ENCODE measurements around the gene ZNF850. TPM values are rescaled to one million over a fixed set of nuclear protein-coding genes. Genes with fewer than 3 reads are reported as not detected.
A peak's percentile ranks its signal among the peaks of the same experiment; 100 is the strongest.
"Not testable (repeated sequence)": the region's sequence is repeated elsewhere in the genome, so short reads cannot be mapped to it uniquely, and the experiment has no call there.

ZNF850 gene
- total RNA-seq, 4 donors from 2014 or later: 1.5 to 10.7 (median 4.8) TPM

DNA sequence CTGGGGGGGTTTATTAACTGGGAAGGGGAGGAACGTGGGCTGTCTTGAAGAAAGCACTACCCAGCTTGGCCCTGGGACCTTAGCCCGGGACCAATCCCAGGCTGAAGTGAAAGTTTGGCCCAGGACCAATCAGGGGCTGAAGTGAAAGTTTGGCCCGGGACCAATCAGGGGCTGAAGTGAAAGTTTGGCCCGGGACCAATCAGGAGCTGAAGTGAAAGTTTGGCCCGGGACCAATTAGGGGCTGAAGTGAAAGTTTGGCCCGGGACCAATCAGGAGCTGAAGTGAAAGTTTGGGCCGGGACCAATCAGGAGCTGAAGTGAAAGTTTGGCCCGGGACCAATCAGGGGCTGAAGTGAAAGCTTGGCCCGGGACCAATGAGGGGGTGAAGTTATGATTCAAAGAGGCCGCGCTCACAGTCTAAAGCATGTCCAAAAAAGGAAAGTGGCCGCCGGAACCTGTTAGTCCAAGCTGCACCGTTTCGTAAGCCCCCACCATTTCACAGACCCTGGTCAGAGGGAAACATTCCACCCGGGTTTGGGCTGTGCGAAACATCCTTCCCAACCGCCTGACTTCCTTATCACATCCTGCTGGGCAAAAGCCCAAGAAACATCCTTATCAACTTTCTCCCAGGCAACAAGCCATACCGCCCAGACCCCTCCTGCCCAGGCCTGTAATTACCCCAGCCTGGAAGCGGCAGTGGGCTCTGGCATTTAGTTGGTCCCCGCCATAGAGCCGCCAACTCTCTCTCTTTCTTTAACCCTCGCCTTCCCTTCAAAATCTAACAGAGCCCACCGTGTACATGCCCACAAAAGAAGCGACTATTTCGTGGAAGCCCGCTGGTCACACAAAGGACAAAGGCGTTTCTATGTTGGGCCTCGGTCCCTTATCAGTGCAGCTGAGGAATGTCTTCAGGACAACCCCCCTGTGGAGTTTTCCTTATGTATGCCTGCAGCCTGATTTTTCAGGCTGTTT, 1.1 kb downstream of the ZNF850 start:
- peaks cover 3% of the 10 kb centered on the region for H3K27me3 ChIP-seq
- 2% methylated on average over 29 of the region's 29 CpGs for WGBS
- TF ChIP-seq POLR2A (IDR thresholded peaks at IDR 0.05): no peak
- no peak for TF ChIP-seq POLR2AphosphoS5 (IDR thresholded peaks at IDR 0.05)
- TF ChIP-seq EP300 (IDR thresholded peaks at IDR 0.05): no peak
- TF ChIP-seq, protein P1, sequence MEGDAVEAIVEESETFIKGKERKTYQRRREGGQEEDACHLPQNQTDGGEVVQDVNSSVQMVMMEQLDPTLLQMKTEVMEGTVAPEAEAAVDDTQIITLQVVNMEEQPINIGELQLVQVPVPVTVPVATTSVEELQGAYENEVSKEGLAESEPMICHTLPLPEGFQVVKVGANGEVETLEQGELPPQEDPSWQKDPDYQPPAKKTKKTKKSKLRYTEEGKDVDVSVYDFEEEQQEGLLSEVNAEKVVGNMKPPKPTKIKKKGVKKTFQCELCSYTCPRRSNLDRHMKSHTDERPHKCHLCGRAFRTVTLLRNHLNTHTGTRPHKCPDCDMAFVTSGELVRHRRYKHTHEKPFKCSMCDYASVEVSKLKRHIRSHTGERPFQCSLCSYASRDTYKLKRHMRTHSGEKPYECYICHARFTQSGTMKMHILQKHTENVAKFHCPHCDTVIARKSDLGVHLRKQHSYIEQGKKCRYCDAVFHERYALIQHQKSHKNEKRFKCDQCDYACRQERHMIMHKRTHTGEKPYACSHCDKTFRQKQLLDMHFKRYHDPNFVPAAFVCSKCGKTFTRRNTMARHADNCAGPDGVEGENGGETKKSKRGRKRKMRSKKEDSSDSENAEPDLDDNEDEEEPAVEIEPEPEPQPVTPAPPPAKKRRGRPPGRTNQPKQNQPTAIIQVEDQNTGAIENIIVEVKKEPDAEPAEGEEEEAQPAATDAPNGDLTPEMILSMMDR (IDR thresholded peaks at IDR 0.05): no peak
- peak overlapping the region; percentile 75 for H3K27ac ChIP-seq
- no peaks in the 10 kb centered on the region for H3K36me3 ChIP-seq
- H3K4me1 ChIP-seq: peaks cover 19% of the 10 kb centered on the region
- H3K4me3 ChIP-seq: peak overlapping the region; percentile 87
- DNase-seq (ENCODE audit: low spot score in 2 of 2): peak in 1 of 2 donors; percentile 70
- H3K9me3 ChIP-seq: peaks cover 3% of the 10 kb centered on the region

DNA sequence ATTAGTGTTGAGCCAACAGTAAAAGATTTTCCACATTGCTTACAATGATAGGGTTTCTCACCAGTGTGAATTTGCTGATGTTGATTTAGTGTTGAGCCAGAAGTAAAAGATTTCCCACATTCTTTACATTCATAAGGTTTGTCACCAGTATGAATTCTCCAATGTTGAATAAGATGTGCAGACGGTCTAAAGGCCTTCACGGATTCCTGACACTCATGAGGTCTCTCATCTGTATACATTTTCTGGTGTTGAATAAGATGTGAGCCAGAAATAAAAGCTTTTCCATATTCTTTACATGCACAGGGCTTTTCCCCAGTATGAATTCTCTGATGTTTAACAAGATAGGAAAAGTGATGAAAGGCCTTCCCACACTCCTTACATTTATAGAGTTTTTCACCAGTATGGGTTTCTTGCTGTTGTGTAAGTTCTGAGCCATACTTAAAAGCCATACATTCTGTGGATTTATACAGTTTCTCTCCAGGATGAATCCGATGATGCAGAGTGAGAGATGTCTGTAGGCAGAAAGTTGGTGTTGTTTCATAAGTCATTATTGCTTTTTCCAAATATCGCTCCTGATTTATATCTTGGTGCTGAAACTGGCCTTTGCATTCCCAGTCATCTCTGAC, 22.4 kb downstream of the ZNF850 start:
- Histone ChIP-seq H3K9me3 (peaks cover 79% of the 10 kb centered on the region), H3K4me3 (no peak overlapping the region), H3K27me3 (no peaks in the 10 kb centered on the region), H3K36me3 (peaks cover 72% of the 10 kb centered on the region), H3K4me1 (no peaks in the 10 kb centered on the region), H3K27ac (no peak overlapping the region)
- 96% methylated on average over 4 of the region's 4 CpGs for WGBS
- DNase-seq (ENCODE audit: low spot score in 2 of 2): no peak
- TF ChIP-seq EP300 (IDR thresholded peaks at IDR 0.05) (no peak), POLR2AphosphoS5 (IDR thresholded peaks at IDR 0.05) (no peak), POLR2A (IDR thresholded peaks at IDR 0.05) (no peak)
- TF ChIP-seq, protein P1 (IDR thresholded peaks at IDR 0.05): no peak

DNA sequence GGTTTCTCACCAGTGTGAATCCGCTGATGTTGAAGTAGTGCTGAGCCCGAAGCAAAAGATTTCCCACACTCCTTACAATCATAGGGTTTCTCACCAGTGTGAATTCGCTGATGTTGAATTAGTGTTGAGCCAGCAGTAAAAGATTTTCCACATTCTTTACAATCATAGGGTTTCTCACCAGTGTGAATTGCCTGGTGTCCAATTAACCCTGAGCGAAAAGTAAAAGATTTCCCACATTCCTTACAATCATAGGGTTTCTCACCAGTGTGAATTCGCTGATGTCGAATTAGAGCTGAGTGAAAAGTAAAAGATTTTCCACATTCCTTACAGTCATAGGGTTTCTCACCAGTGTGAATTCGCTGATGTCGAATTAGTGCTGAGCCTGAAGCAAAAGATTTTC, 23.0 kb downstream of the ZNF850 start:
- H3K4me1 ChIP-seq; DNase-seq (ENCODE audit: low spot score in 2 of 2); H3K27me3 ChIP-seq; H3K4me3 ChIP-seq; H3K27ac ChIP-seq: not testable (repeated sequence)
- WGBS: 96% methylated on average over 8 of the region's 8 CpGs
- peaks cover 78% of the 10 kb centered on the region for H3K9me3 ChIP-seq
- H3K36me3 ChIP-seq: peaks cover 66% of the 10 kb centered on the region

DNA sequence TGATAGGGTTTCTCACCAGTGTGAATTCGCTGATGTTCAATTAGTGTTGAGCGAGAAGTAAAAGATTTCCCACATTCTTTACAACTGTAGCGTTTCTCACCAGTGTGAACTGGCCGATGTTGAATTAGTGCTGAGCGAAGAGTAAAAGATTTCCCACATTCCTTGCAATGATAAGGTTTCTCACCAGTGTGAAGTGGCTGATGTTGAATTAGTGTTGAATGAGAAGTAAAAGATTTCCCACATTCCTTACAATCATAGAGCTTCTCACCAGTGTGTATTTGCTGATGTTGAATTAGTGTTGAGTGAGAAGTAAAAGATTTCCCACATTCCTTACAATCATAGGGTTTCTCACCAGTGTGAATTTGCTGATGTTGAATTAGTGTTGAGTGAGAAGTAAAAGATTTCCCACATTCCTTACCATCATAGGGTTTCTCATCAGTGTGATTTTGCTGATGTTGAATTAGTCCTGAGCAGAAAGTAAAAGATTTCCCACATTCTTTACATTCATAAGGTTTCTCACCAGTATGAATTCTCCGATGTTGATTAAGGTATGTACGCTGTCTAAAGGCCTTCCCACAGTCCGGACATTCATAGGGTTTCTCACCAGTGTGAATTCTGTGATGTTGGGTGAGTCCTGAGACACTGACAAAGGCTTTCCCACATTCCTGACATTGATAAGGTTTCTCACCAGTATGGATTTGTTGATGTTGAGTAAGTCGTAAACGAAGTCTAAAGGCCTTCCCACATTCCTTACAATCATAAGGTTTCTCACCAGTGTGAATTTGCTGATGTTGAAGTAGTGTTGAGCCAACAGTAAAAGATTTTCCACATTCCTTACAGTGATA, 24.0 kb downstream of the ZNF850 start:
- TF ChIP-seq, protein P1 (IDR thresholded peaks at IDR 0.05): no peak
- no peak for TF ChIP-seq POLR2AphosphoS5 (IDR thresholded peaks at IDR 0.05)
- no peak for TF ChIP-seq EP300 (IDR thresholded peaks at IDR 0.05)
- no peak for TF ChIP-seq POLR2A (IDR thresholded peaks at IDR 0.05)

DNA sequence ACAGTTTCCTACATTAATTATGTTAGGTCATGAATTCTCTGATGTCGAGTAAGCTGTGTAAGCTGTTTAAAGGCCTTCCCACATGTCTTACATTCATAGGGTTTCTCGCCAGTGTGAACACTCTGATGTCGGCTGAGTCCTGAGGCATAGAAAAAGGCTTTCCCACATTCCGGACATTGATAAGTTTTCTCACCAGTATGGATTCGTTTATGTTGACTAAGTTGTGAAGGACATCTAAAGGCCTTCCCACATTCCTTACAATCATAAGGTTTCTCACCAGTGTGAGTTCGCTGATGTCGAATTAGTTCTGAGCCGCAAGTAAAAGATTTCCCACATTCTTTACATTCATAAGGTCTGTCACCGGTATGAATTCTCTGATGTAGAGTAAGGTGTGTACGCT, 24.9 kb downstream of the ZNF850 start:
- H3K27ac ChIP-seq: no peak overlapping the region
- peaks cover 57% of the 10 kb centered on the region for H3K36me3 ChIP-seq
- H3K9me3 ChIP-seq: peaks cover 86% of the 10 kb centered on the region
- TF ChIP-seq, protein P1 (IDR thresholded peaks at IDR 0.05): no peak
- TF ChIP-seq EP300 (IDR thresholded peaks at IDR 0.05) (no peak), POLR2AphosphoS5 (IDR thresholded peaks at IDR 0.05) (no peak), POLR2A (IDR thresholded peaks at IDR 0.05) (no peak)
- 96% methylated on average over 10 of the region's 10 CpGs for WGBS
- DNase-seq (ENCODE audit: low spot score in 2 of 2): no peak
- H3K27me3 ChIP-seq: no peaks in the 10 kb centered on the region
- no peaks in the 10 kb centered on the region for H3K4me1 ChIP-seq
- H3K4me3 ChIP-seq: no peak overlapping the region

More for the DNA sequence above, 24.0 kb downstream of the ZNF850 start:
- H3K4me3 ChIP-seq: no peak overlapping the region
- no peaks in the 10 kb centered on the region for H3K4me1 ChIP-seq
- 98% methylated on average over 10 of the region's 10 CpGs for WGBS
- peaks cover 62% of the 10 kb centered on the region for H3K36me3 ChIP-seq
- H3K27me3 ChIP-seq: no peaks in the 10 kb centered on the region
- peaks cover 82% of the 10 kb centered on the region for H3K9me3 ChIP-seq
- H3K27ac ChIP-seq: no peak overlapping the region
- DNase-seq (ENCODE audit: low spot score in 2 of 2): no peak

All from suprapubic skin (tissue), 4 donors.